PFSK-1 (cell line): ENCODE data around the gene LITAF.

ENCODE experiments used
- FOXP2 ChIP-seq: optimal IDR thresholded peaks from 2 replicates; pipeline ENCODE3; 2011; ENCODE audit warnings: borderline replicate concordance, control low read depth, inconsistent platforms; ENCODE audit not compliant: insufficient read depth; ENCODE audit errors: extremely low read length, extremely low read depth
- POLR2AphosphoS5 ChIP-seq: IDR thresholded peaks from 2 replicates; pipeline ENCODE4 v1.6.1; 2012; ENCODE audit warnings: low read depth, mild to moderate bottlenecking, control low read depth, low read length, moderate library complexity
- SIN3A ChIP-seq: IDR thresholded peaks from 2 replicates; pipeline ENCODE4 v1.6.1; 2012; ENCODE audit warnings: mild to moderate bottlenecking, low read length, moderate library complexity, borderline replicate concordance; ENCODE audit not compliant: insufficient read depth
- TAF1 ChIP-seq: IDR thresholded peaks from 2 replicates; pipeline ENCODE4 v1.6.1; 2012; ENCODE audit warnings: low read length, control low read depth, borderline replicate concordance; ENCODE audit not compliant: insufficient read depth
- TF ChIP-seq, protein P1 (sequence below), 2 experiments: IDR thresholded peaks; 2 replicates each; pipeline versions ENCODE4 v1.6.1 to v1.8.0; 2011 to 2012; ENCODE audit warnings: low read depth in 2 of 2, low read length in 2 of 2, control low read depth in 1 of 2, inconsistent platforms in 1 of 2, mild to moderate bottlenecking in 1 of 2, moderate library complexity in 1 of 2; ENCODE audit not compliant: insufficient read depth in 1 of 2

The LITAF gene

DNA sequence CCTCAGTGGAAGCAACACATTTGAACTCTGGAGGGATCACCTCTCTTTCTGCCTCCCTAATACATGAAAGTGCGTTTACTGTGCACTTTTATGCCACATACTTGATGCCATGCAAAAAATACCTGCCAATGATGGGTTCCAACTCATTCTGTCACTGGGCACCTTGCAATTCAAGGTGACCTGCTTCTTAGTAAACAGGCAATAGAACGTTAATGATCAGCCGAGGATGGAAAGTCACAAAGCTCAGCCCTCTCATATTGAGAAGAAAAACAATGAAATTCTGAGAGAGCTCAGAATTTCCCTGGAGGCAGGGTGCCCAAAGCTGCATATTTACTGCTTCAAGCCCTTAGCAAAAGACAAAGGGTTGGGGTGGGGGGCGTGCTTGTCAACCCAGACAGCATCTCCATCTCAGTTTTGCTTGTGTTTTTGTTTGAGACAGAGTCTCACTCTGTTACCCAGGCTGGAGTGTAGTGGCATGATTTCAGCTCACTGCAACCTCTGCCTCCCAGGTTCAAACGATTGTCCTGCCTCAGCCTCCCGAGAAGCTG, 23.2 kb downstream of the LITAF start:
- TF ChIP-seq FOXP2 = no peak
- TF ChIP-seq, protein P1, sequence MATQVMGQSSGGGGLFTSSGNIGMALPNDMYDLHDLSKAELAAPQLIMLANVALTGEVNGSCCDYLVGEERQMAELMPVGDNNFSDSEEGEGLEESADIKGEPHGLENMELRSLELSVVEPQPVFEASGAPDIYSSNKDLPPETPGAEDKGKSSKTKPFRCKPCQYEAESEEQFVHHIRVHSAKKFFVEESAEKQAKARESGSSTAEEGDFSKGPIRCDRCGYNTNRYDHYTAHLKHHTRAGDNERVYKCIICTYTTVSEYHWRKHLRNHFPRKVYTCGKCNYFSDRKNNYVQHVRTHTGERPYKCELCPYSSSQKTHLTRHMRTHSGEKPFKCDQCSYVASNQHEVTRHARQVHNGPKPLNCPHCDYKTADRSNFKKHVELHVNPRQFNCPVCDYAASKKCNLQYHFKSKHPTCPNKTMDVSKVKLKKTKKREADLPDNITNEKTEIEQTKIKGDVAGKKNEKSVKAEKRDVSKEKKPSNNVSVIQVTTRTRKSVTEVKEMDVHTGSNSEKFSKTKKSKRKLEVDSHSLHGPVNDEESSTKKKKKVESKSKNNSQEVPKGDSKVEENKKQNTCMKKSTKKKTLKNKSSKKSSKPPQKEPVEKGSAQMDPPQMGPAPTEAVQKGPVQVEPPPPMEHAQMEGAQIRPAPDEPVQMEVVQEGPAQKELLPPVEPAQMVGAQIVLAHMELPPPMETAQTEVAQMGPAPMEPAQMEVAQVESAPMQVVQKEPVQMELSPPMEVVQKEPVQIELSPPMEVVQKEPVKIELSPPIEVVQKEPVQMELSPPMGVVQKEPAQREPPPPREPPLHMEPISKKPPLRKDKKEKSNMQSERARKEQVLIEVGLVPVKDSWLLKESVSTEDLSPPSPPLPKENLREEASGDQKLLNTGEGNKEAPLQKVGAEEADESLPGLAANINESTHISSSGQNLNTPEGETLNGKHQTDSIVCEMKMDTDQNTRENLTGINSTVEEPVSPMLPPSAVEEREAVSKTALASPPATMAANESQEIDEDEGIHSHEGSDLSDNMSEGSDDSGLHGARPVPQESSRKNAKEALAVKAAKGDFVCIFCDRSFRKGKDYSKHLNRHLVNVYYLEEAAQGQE (IDR thresholded peaks at IDR 0.05; ENCODE audit: insufficient read depth in 1 of 2, low read depth in 2 of 2, low read length in 2 of 2) = no peak

DNA sequence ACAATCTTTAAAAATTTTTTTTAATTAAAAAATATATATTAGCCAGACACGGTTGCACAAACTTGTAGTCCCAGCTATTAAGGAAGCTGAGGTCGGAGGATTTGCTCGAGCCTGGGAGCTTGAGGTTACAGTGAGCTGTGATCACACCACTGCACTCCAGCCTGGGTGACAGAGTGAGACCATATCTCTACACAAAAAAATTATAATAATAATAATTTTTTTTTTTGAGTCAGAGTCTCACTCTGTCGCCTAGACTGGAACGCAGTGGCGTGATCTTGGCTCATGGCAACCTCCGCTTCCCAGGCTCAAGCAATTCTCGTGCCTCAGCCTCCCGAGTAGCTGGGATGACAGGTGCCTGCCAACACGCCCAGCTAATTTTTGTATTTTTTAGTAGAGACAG, 23.8 kb downstream of the LITAF start:
- TF ChIP-seq FOXP2 (no peak), SIN3A (no peak), POLR2AphosphoS5 (no peak), TAF1 (no peak)
- TF ChIP-seq, protein P1 (IDR thresholded peaks at IDR 0.05; ENCODE audit: insufficient read depth in 1 of 2, low read depth in 2 of 2, low read length in 2 of 2) = no peak

DNA sequence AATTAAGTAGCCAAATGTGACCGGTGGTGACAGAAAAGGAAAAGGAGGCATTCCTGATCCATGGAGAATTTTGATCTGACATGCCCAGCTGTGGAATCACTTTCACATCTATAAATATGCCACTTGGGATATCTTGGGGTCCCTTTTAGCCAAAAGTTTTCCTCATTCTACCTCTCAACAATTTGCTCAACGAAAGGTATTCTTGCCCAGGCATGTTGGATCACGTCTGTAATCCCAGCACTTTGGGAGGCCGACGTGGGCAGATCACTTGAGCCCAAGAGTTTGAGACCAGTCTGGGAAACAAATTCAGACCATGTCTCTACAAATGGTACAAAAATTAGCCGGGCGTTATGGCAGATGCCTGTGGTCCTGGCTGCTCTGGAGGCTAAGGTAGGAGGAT, 24.3 kb downstream of the LITAF start:
- no peak for TF ChIP-seq POLR2AphosphoS5

DNA sequence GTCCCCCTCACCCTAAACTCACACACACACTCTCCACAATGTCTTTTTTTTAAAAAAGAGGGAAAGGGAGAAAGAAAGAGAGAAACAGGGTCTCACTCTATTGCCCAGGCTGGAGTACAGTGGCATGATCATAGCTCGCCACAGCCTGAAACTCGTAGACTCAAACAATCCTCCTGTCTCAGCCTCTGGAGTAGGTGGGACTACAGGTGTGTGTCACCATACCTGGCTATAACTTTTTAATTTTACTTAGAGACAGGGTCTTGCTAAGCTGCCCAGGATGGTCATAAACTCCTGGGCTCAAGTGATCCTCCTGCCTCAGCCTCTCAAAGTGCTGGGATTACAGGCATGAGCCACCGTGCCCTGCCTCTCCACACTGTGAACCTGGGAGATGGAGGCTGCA, 24.9 kb downstream of the LITAF start:
- TF ChIP-seq FOXP2 (no peak), TAF1 (no peak), SIN3A (no peak), POLR2AphosphoS5 (no peak)
- TF ChIP-seq, protein P1 (IDR thresholded peaks at IDR 0.05; ENCODE audit: insufficient read depth in 1 of 2, low read depth in 2 of 2, low read length in 2 of 2) = no peak

DNA sequence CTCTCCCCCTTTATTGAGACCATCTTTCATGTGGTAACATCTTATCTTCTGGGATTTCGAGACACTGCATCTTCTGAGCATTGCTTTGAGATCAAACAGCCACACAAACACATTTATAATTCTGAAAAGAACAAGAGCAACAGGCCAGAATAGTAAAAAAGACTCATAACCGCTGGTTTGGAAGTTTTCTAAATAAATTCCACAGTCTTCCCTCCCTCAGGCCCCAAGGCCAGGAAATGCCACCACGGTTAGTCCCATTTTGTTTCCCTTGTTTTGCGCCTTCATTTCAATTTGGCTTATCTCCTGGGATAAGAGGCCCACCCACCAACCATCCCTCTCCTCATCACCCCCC, 25.3 kb downstream of the LITAF start:
- TF ChIP-seq, protein P1 (IDR thresholded peaks at IDR 0.05; ENCODE audit: insufficient read depth in 1 of 2, low read depth in 2 of 2, low read length in 2 of 2) = no peak
- no peak for TF ChIP-seq FOXP2
- no peak for TF ChIP-seq SIN3A
- no peak for TF ChIP-seq POLR2AphosphoS5
- TF ChIP-seq TAF1 = no peak
